Sciatic nerve (tissue), 1 donor: ENCODE results near the gene ST7L. TPM values are rescaled to one million over a fixed set of nuclear protein-coding genes. Genes with fewer than 3 reads are reported as not detected.

Experiments
- total RNA-seq: library from RNA; stranded (reverse); fragmentation: NEBNext Ultra II Directional; extraction: Animal tissue kit (Norgen Biotek cat#: 25700); gene quantifications from one replicate; pipeline ENCODE4 v1.2.1, GENCODE V29; 2021
- donor health status: DM: no; HTN: no; CAD: no.

The ST7L gene
- total RNA-seq, 1 donor from 2014 or later: 29.7 TPM

Other genes starting within 250 kb of the ST7L start
- 63.4 TPM for gene CTTNBP2NL, start 222.9 kb downstream of the ST7L start, total RNA-seq
- 10.9 TPM for gene WNT2B, start 110.2 kb downstream of the ST7L start, total RNA-seq
- 108 TPM for gene CAPZA1, start 691 bp upstream of the ST7L start, total RNA-seq
- 57.5 TPM for gene MOV10, start 55.5 kb upstream of the ST7L start, total RNA-seq
- gene RHOC, start 88.0 kb upstream of the ST7L start, total RNA-seq: 241 TPM
- 1.8 TPM for gene PPM1J, start 96.2 kb upstream of the ST7L start, total RNA-seq